CD4-positive, alpha-beta memory T cell (primary cell): Measurements from ENCODE around the gene NDUFB10. TPM values are rescaled to one million over a fixed set of nuclear protein-coding genes. Genes with fewer than 3 reads are reported as not detected.
"Not testable (repeated sequence)": the region's sequence is repeated elsewhere in the genome, so short reads cannot be mapped to it uniquely, and the experiment has no call there.

Experiments used
- CTCF ChIA-PET: fragments of 350-600 bp; sonication (Branson Sonifier 250); formaldehyde crosslinking; loops from one replicate; lab custom pipeline; 2021; ENCODE audit warnings: inconsistent platforms; ENCODE audit not compliant: partially characterized antibody; lab: Charles Lee
- POLR2A ChIA-PET: fragments of 350-600 bp; sonication (Branson Sonifier 250); formaldehyde crosslinking; loops from one replicate; lab custom pipeline; 2021; ENCODE audit not compliant: partially characterized antibody; lab: Charles Lee
- DNase-seq, 5 donors: peaks; one replicate each; pipeline versions ENCODE4 v3.0.0 to v3.0.0-alpha.2; 2020 to 2022; ENCODE audit warnings: mixed read lengths in 1 of 5
- H3K27ac ChIP-seq: one replicate; pipeline ENCODE4 v1.7.0; 2013; ENCODE audit warnings: low read depth, low read length
- H3K27me3 ChIP-seq: 2 replicates; pipeline ENCODE4 v1.7.0; 2013; ENCODE audit warnings: mild to moderate bottlenecking, low read length, moderate library complexity; ENCODE audit not compliant: insufficient read depth
- H3K36me3 ChIP-seq: 2 replicates; pipeline ENCODE4 v1.7.0; 2013; ENCODE audit warnings: mild to moderate bottlenecking, low read length, moderate library complexity; ENCODE audit not compliant: insufficient read depth
- H3K4me1 ChIP-seq: 2 replicates; pipeline ENCODE4 v1.7.0; 2013; ENCODE audit warnings: mild to moderate bottlenecking, low read length, moderate library complexity; ENCODE audit not compliant: insufficient read depth
- H3K4me3 ChIP-seq, 2 donors: one replicate each; pipeline ENCODE4 v1.7.0; 2013; ENCODE audit warnings: low read length in 2 of 2, mild to moderate bottlenecking in 1 of 2
- H3K9me3 ChIP-seq, 2 donors: one replicate each; pipeline ENCODE4 v1.7.0; 2013; ENCODE audit warnings: low read length in 2 of 2, control low read depth in 1 of 2; ENCODE audit not compliant: control insufficient read depth in 1 of 2
- H3K27ac Mint-ChIP-seq, 7 donors: one replicate each; pipeline ENCODE4 v1.8.0; 2020 to 2021; ENCODE audit warnings: mixed read lengths in 7 of 7, mild to moderate bottlenecking in 6 of 7, inconsistent platforms in 3 of 7, moderate library complexity in 3 of 7
- H3K27me3 Mint-ChIP-seq, 2 donors: one replicate each; pipeline ENCODE4 v1.8.0; 2020 to 2021; ENCODE audit warnings: mixed read lengths in 2 of 2
- H3K36me3 Mint-ChIP-seq, 2 donors: one replicate each; pipeline ENCODE4 v1.8.0; 2020 to 2021; ENCODE audit warnings: mixed read lengths in 2 of 2, inconsistent platforms in 1 of 2, mild to moderate bottlenecking in 1 of 2
- H3K4me1 Mint-ChIP-seq, 4 donors: one replicate each; pipeline ENCODE4 v1.8.0; 2020 to 2021; ENCODE audit warnings: mixed read lengths in 4 of 4, mild to moderate bottlenecking in 1 of 4
- H3K4me3 Mint-ChIP-seq, 8 donors: one replicate each; pipeline ENCODE4 v1.8.0; 2020 to 2021; ENCODE audit warnings: mixed read lengths in 8 of 8, mild to moderate bottlenecking in 7 of 8, moderate library complexity in 6 of 8, inconsistent platforms in 3 of 8
- H3K9me3 Mint-ChIP-seq, 8 donors: one replicate each; pipeline ENCODE4 v1.8.0; 2020 to 2021; ENCODE audit warnings: mixed read lengths in 8 of 8, mild to moderate bottlenecking in 5 of 8, inconsistent platforms in 3 of 8, moderate library complexity in 1 of 8
- intact Hi-C: fragments of 100-400 bp; cut with micrococcal nuclease; formaldehyde crosslinking; loops from one replicate; pipeline ENCODE4 v1.15.1; 2023
- polyA plus RNA-seq, 2 donors: library from polyadenylated mRNA; unstranded; fragments of 300-500 nt; fragmentation: Illumina TruSeq; gene quantifications; one replicate each; pipeline ENCODE4 v1.2.3, GENCODE V29; 2021
- total RNA-seq, 2 experiments: library from RNA; stranded (reverse); gene quantifications; one replicate each; pipeline ENCODE4 v1.2.3, GENCODE V29; 2021

The NDUFB10 gene
- total and polyA plus RNA-seq, 4 experiments from 2014 or later = 76.5 to 223 (median 146) TPM

DNA sequence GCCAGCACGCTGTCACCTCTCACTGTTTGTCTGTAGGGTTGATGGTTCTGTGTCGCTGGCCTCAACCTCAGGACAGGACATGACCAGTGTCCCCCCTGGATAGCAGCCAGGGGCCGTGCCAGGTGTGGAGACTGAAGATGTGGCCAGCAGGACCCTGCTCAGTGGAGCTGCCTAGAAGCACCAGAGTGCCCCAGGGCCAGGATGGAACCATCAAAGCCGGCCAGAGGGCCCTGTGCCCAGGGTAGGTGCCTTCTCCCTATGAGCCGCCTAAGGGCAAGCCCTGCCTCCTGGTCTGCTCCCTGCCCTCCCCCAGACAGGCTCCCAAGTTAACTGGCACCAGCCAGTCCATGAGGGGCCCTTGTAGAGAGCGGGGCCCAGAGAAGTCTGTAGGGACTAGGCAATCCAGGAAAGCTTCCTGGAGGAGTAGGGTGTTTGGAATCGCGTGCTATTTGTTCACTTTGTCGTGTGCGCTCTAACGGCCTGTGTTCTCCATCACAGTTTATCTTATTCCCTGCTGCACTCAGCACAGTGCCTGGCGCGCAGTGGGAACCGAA, 546 bp upstream of the NDUFB10 start:
- Mint-ChIP-seq H3K9me3 (peaks cover 0 to 3% (median 0%) of the 10 kb centered on the region in 8 donors), H3K36me3 (peaks cover 17 to 33% of the 10 kb centered on the region in 2 donors), H3K27ac (peak overlapping the region in 4 of 7 donors; percentile 59 to 99 (median 78)), H3K27me3 (no peaks in the 10 kb centered on the region), H3K4me1 (peaks cover 23 to 48% (median 36%) of the 10 kb centered on the region in 4 donors), H3K4me3 (peak overlapping the region; percentile 69 to 94 (median 92))
- Histone ChIP-seq H3K4me1 (peaks cover 44% of the 10 kb centered on the region), H3K27me3 (no peaks in the 10 kb centered on the region), H3K4me3 (peak overlapping the region; percentile 69 to 89), H3K36me3 (peaks cover 17% of the 10 kb centered on the region), H3K9me3 (no peaks in the 10 kb centered on the region), H3K27ac (peak overlapping the region; percentile 78)
- DNase-seq = peak in 1 of 5 donors; percentile 8
- POLR2A ChIA-PET = interaction anchor here (1.7 to 8.8 kb wide), 4 partner anchors 12 to 32 kb away, joined by 9 to 99 read pairs (median 52); partner anchors contain the start of genes GFER, MSRB1, NOXO1 and SYNGR3
- intact Hi-C loops = loop anchor here (1.0 to 2.0 kb wide), 6 partner anchors 13 to 195 kb away; partner anchors contain the start of genes GFER and MSRB1
- CTCF ChIA-PET = interaction anchor here (2.6 to 3.3 kb wide), 2 partner anchors 12 to 182 kb away, joined by 10 to 18 read pairs; partner anchors contain the start of gene TBL3

DNA sequence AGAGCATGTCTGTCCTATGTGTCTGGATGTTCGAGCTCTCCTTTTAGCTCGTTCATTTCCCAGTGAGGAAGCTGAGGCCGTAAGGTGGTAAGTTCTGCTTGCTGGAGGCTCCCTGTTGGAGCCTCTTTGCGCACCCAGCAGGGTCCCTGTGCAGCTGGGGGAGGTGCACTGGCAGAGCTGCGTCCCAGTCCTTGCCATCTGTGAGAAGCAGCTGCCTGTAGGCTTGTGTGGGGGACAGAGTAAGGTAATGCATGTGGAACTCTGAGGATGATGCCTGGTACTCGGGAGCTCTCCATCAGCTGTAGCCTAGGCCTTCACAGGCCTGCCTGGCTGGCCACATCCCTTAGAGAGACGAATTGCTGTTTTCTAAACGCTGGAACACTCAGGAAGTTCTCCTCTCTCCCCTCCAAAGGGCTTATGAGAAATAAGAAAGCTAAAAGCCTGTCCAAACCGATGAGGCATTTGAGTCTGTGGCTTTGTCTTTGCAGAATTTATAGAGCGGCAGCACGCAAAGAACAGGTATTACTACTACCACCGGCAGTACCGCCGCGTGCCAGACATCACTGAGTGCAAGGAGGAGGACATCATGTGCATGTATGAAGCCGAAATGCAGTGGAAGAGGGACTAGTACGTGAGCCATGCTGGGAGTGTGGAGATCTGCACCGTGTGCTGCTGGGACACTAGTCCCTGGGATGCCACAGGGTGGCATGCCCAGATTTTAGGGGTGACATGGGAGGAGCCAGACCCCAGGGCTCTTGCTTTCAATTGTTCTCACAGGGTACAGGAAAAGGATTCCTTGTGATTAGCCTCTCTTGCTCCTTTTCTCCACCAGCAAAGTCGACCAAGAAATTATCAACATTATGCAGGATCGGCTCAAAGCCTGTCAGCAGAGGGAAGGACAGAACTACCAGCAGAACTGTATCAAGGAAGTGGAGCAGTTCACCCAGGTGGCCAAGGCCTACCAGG, 1.6 kb downstream of the NDUFB10 start:
- Histone ChIP-seq H3K4me3 (peak overlapping the region; percentile 2 to 89), H3K9me3 (no peaks in the 10 kb centered on the region), H3K27ac (peak overlapping the region; percentile 78), H3K36me3 (peaks cover 18% of the 10 kb centered on the region), H3K4me1 (peaks cover 57% of the 10 kb centered on the region), H3K27me3 (no peaks in the 10 kb centered on the region)
- POLR2A ChIA-PET = interaction anchor here (0.6 to 9.4 kb wide), 19 partner anchors 10 to 625 kb away, joined by 3 to 99 read pairs (median 3); partner anchors contain the start of genes AMDHD2, GFER, MSRB1 and NOXO1
- peaks cover 21 to 49% of the 10 kb centered on the region in 2 donors for H3K36me3 Mint-ChIP-seq
- H3K27ac Mint-ChIP-seq = peak overlapping the region; percentile 86 to 99 (median 95)
- peaks cover 30 to 66% (median 47%) of the 10 kb centered on the region in 4 donors for H3K4me1 Mint-ChIP-seq
- H3K4me3 Mint-ChIP-seq = peak overlapping the region; percentile 88 to 94 (median 92)
- no peaks in the 10 kb centered on the region for H3K27me3 Mint-ChIP-seq
- CTCF ChIA-PET = interaction anchor here (1.1 to 3.3 kb wide), 4 partner anchors 10 to 179 kb away, joined by 4 to 18 read pairs (median 8); partner anchors contain the start of gene TBL3
- intact Hi-C loops = no loop called here
- peaks cover 0 to 5% (median 0%) of the 10 kb centered on the region in 8 donors for H3K9me3 Mint-ChIP-seq
- DNase-seq = peak in 4 of 5 donors; percentile 35 to 63 (median 40)

DNA sequence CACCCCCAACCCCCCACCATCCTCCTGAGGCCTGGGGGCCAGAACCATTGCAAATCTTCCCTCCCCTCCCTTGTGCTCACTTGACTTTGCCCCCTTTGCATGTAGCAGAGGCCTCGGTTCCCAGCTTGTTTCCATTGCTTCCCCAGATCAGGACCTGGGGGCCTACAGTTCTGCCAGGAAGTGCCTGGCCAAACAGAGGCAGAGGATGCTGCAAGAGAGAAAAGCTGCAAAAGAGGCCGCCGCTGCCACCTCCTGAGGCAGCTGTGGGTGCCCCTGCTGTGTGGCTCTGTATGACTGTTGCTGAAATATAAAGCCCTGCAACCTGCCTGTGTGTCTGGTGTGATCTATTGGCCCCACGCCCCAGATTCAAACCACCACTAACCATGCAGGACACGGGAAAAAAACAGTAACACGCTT, 2.3 kb downstream of the NDUFB10 start:
- H3K4me1 Mint-ChIP-seq = peaks cover 30 to 66% (median 47%) of the 10 kb centered on the region in 4 donors
- peaks cover 57% of the 10 kb centered on the region for H3K4me1 ChIP-seq
- H3K4me3 ChIP-seq = no peak overlapping the region

DNA sequence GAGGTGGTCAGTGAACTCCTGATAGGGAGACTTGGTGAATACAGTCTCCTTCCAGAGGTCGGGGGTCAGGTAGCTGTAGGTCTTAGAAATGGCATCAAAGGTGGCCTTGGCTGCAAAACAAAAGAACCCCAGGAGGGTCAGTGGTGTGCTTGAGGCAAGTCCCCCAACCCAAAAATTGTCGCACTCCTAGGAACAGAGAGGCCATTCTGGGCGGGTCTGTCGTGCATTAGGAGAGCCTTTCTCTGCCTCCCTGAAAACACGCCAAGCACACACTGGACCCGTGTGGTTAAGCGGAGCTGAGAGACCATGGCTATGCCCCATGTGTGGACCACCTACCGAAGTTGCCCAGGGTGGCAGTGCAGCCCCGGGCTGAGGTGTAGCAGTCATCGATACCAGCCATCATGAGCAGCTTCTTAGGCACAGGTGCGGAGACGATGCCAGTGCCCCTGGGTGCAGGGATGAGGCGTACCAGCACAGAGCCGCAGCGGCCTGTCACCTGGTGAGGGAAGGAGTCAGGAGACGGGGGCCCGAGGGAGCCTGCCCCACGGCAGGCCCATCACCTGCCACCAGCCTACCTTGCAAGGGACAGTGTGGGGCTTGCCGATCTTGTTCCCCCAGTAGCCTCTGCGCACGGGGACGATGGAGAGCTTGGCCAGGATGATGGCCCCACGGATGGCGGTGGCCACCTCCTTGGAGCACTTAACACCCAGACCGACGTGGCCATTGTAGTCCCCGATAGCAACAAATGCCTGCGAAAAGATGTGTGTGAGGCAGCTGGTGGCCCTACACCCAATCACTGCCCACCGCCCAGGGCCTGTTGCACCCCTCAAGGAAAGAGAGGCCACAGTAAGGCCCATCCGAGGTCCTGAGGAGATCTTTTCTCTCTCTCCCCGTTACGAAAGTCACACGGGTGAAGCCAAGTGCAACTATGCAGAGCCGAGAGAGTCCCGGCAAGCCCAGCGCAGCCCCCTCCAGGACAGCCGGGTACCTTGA, 3.1 kb downstream of the NDUFB10 start:
- H3K4me3 ChIP-seq, intact Hi-C loops, H3K9me3 Mint-ChIP-seq, H3K27me3 Mint-ChIP-seq, H3K9me3 ChIP-seq, H3K27me3 ChIP-seq, CTCF ChIA-PET: not testable (repeated sequence)
- peaks cover 21 to 49% of the 10 kb centered on the region in 2 donors for H3K36me3 Mint-ChIP-seq
- peak overlapping the region; percentile 97 for H3K27ac ChIP-seq
- POLR2A ChIA-PET = interaction anchor here (1.2 to 9.4 kb wide), 7 partner anchors 8 to 192 kb away, joined by 3 to 99 read pairs (median 20); partner anchors contain the start of genes GFER, MSRB1, NOXO1 and SYNGR3
- peaks cover 57% of the 10 kb centered on the region for H3K4me1 ChIP-seq
- peak in 1 of 5 donors; percentile 34 for DNase-seq
- peaks cover 18% of the 10 kb centered on the region for H3K36me3 ChIP-seq
- peak overlapping the region; percentile 83 to 99 (median 92) for H3K27ac Mint-ChIP-seq
- peak overlapping the region; percentile 91 to 97 (median 93) for H3K4me3 Mint-ChIP-seq
- H3K4me1 Mint-ChIP-seq = peaks cover 30 to 66% (median 47%) of the 10 kb centered on the region in 4 donors

More for the DNA sequence above, 2.3 kb downstream of the NDUFB10 start:
- POLR2A ChIA-PET = interaction anchor here (1.0 to 9.4 kb wide), 10 partner anchors 9 to 244 kb away, joined by 3 to 99 read pairs (median 12); partner anchors contain the start of genes GFER, MSRB1, NOXO1 and SYNGR3
- peak in 1 of 5 donors; percentile 37 for DNase-seq
- Mint-ChIP-seq H3K36me3 (peaks cover 21 to 49% of the 10 kb centered on the region in 2 donors), H3K9me3 (peaks cover 0 to 5% (median 0%) of the 10 kb centered on the region in 8 donors), H3K4me3 (peak overlapping the region in 7 of 8 donors; percentile 3 to 94 (median 52)), H3K27ac (peak overlapping the region in 6 of 7 donors; percentile 22 to 99 (median 66)), H3K27me3 (no peaks in the 10 kb centered on the region)
- CTCF ChIA-PET = interaction anchor here (1.3 to 3.3 kb wide), 2 partner anchors 9 to 32 kb away, joined by 6 to 18 read pairs; partner anchors contain the start of gene TBL3
- Histone ChIP-seq H3K27me3 (no peaks in the 10 kb centered on the region), H3K27ac (no peak overlapping the region), H3K36me3 (peaks cover 18% of the 10 kb centered on the region), H3K9me3 (no peaks in the 10 kb centered on the region)
- intact Hi-C loops = no loop called here

DNA sequence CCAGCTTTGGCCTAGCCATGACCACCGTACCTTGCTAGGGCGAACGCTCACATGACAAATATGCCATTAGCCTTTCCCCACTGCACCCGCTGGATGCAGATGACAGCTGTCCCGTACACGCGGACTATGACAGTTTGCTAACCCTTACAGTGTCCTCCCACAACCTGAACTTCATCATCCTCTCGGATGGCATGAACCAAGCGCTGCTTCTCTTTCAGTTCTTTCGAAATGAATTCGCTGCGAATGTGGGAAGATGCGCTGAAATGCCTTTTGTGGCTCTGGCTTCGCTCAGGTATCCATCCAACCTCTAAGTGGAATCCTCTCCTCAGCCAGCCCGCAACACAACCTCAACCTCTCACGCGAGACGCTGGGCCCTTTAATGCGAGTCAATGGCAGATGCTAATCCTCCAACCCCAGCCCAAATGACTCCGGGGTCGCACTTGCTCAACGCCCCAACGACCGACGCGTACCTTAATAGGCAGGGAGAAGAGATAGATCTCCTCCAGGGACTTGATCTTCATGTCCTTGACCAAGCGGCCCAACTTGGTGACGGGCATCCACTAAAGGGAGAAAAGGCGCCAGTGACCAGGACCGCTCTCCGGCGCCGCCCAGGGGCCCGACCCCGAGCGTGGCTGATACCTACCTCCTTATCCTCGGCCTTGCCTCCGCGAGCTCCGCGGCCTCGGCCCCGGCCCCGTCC, 4.6 kb downstream of the NDUFB10 start:
- H3K4me3 Mint-ChIP-seq = peak overlapping the region; percentile 91 to 97 (median 93)
- intact Hi-C loops = loop anchor here (1.0 to 2.0 kb wide), 3 partner anchors 8 to 191 kb away; partner anchors contain the start of genes TBL3 and TRAF7
- CTCF ChIA-PET = interaction anchor here (0.6 to 1.4 kb wide), 6 partner anchors 8 to 191 kb away, joined by 3 to 5 read pairs (median 4); partner anchors contain the start of genes MSRB1 and TRAF7
- Histone ChIP-seq H3K27ac (peak overlapping the region; percentile 97), H3K4me1 (peaks cover 53% of the 10 kb centered on the region), H3K36me3 (peaks cover 18% of the 10 kb centered on the region), H3K4me3 (peak overlapping the region; percentile 73 to 86), H3K27me3 (no peaks in the 10 kb centered on the region), H3K9me3 (no peaks in the 10 kb centered on the region)
- POLR2A ChIA-PET = interaction anchor here (0.6 to 9.4 kb wide), 40 partner anchors 8 to 1328 kb away, joined by 3 to 99 read pairs (median 6); partner anchors contain the start of genes AMDHD2, ECI1, FAHD1 and GFER
- peaks cover 30 to 65% (median 45%) of the 10 kb centered on the region in 4 donors for H3K4me1 Mint-ChIP-seq
- peaks cover 21 to 49% of the 10 kb centered on the region in 2 donors for H3K36me3 Mint-ChIP-seq
- no peaks in the 10 kb centered on the region for H3K27me3 Mint-ChIP-seq
- DNase-seq = peak; percentile 44 to 64 (median 54)
- H3K9me3 Mint-ChIP-seq = peaks cover 0 to 5% (median 0%) of the 10 kb centered on the region in 8 donors
- peak overlapping the region; percentile 90 to 99 (median 93) for H3K27ac Mint-ChIP-seq
